Endothelial cell of coronary artery (primary cell): Measurements from ENCODE around the gene TRAPPC2B. TPM values are rescaled to one million over a fixed set of nuclear protein-coding genes. Genes with fewer than 3 reads are reported as not detected.

Experiments used
- total RNA-seq: library from RNA; depleted of rRNA; stranded (reverse); fragments of >200 nt; gene quantifications from 2 replicates; pipeline ENCODE4 v1.2.3, GENCODE V29; 2014

The TRAPPC2B gene
- total RNA-seq: 6.5 and 8.8 TPM in 2 replicates

GRCh38 chr19:57362997-57363687 lies at the start of gene TRAPPC2B, which contains the start of gene ZNF547:
Gene TRAPPC2B (plus strand): TSS chr19:57363551. CDS start chr19:57364834, 1,283 bp downstream.
Gene ZNF547 (plus strand): TSS chr19:57363551. CDS start chr19:57368556, 5,005 bp downstream.

GRCh38 chr19:57320180-57321084 lies 42.9 kb upstream of the TRAPPC2B start, which contains the start of gene ZNF543:
Gene ZNF543 (plus strand): TSS chr19:57320472. CDS start chr19:57320854, 382 bp downstream.

GRCh38 chr19:57350877-57351805 lies 12.2 kb upstream of the TRAPPC2B start, which contains the start of gene ZNF304:
Gene ZNF304 (plus strand): TSS chr19:57351271. CDS start chr19:57351665, 394 bp downstream.

GRCh38 chr19:57389730-57390598 lies 26.6 kb downstream of the TRAPPC2B start, which contains the start of gene ZNF548:
Gene ZNF548 (plus strand): TSS chr19:57389854. CDS start chr19:57390100, 246 bp downstream.

GRCh38 chr19:57410877-57411671 lies 47.7 kb downstream of the TRAPPC2B start, which contains the start of gene ZNF17:
Gene ZNF17 (plus strand): TSS chr19:57411161. CDS start chr19:57413616, 2,455 bp downstream.

Other genes starting within 250 kb of the TRAPPC2B start
- not detected in 2 replicates for gene USP29, start 243.6 kb upstream of the TRAPPC2B start, total RNA-seq
- not detected in 2 replicates for gene ZIM3, start 218.3 kb upstream of the TRAPPC2B start, total RNA-seq
- gene DUXA, start 196.1 kb upstream of the TRAPPC2B start, total RNA-seq: not detected in 2 replicates
- 23.8 and 29.5 TPM in 2 replicates for gene ZNF264, start 172.1 kb upstream of the TRAPPC2B start, total RNA-seq
- 0.27 and 0.66 TPM in 2 replicates for gene AURKC, start 132.5 kb upstream of the TRAPPC2B start, total RNA-seq
- 20.1 and 30.9 TPM in 2 replicates for gene ZNF805, start 122.9 kb upstream of the TRAPPC2B start, total RNA-seq
- gene ZNF460, start 83.1 kb upstream of the TRAPPC2B start, total RNA-seq: 49.9 and 84.8 TPM in 2 replicates
- gene ZNF543, start 43.1 kb upstream of the TRAPPC2B start, total RNA-seq: 7.9 and 10.7 TPM in 2 replicates
- 7.6 and 8.9 TPM in 2 replicates for gene ZNF304, start 12.3 kb upstream of the TRAPPC2B start, total RNA-seq
- gene ZNF547, start within 50 bp of the TRAPPC2B start, total RNA-seq: 3.6 and 3.7 TPM in 2 replicates
- gene ZNF548, start 26.3 kb downstream of the TRAPPC2B start, total RNA-seq: 12.1 and 18.9 TPM in 2 replicates
- gene ZNF17, start 47.6 kb downstream of the TRAPPC2B start, total RNA-seq: 9.1 and 9.5 TPM in 2 replicates
- gene ZNF749, start 71.8 kb downstream of the TRAPPC2B start, total RNA-seq: 10.7 and 13.4 TPM in 2 replicates
- 0.18 and 0.56 TPM in 2 replicates for gene VN1R1, start 93.6 kb downstream of the TRAPPC2B start, total RNA-seq
- 10.2 and 18.1 TPM in 2 replicates for gene ZNF772, start 114.0 kb downstream of the TRAPPC2B start, total RNA-seq
- 7.1 and 9.7 TPM in 2 replicates for gene ZNF419, start 124.2 kb downstream of the TRAPPC2B start, total RNA-seq
- gene ZNF773, start 136.4 kb downstream of the TRAPPC2B start, total RNA-seq: 5.8 and 9.9 TPM in 2 replicates
- gene ZNF549, start 163.8 kb downstream of the TRAPPC2B start, total RNA-seq: 3.5 and 4.7 TPM in 2 replicates
- 4.9 and 7.2 TPM in 2 replicates for gene ZNF550, start 196.3 kb downstream of the TRAPPC2B start, total RNA-seq
- 3.8 TPM in 2 replicates for gene ZNF416, start 215.4 kb downstream of the TRAPPC2B start, total RNA-seq
- gene ZIK1, start 220.6 kb downstream of the TRAPPC2B start, total RNA-seq: 1.1 and 5.5 TPM in 2 replicates
- 3.3 and 3.7 TPM in 2 replicates for gene ZNF530, start 236.3 kb downstream of the TRAPPC2B start, total RNA-seq